ENCODE results near the gene CHRNA10. TPM values are rescaled to one million over a fixed set of nuclear protein-coding genes. Genes with fewer than 3 reads are reported as not detected.

The CHRNA10 gene
- polyA plus RNA-seq, 3 donors = 0.73 TPM; not detected in 2

DNA sequence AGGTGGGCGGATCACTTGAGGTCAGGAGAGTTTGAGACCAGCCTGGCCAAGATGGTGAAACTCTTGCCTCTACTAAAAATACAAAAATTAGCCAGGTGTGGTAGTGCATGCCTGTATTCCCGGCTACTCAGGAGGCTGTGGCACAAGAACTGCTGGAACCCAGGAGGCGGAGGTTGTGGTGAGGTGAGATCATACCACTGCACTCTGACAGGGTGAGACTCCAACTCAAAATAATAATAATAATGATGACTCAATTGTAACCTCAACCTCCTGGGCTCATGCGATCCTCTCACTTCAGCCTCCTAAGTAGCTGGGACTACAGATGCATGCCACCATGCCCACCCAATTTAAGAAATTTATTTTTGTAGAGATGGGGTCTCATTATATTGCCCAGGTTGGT lies 15.6 kb upstream of the CHRNA10 start:
- H3K4me1 Mint-ChIP-seq = no peaks in the 10 kb centered on the region
- no peaks in the 10 kb centered on the region for H3K27me3 Mint-ChIP-seq (ENCODE audit: low read depth in 3 of 3)
- no peak overlapping the region for H3K27ac ChIP-seq (ENCODE audit: low read depth in 1 of 2, low read length in 2 of 2)
- H3K4me3 ChIP-seq (replicated peaks in 1 of 3; ENCODE audit: low read depth in 2 of 3, low read length in 3 of 3) = no peak overlapping the region
- no peaks in the 10 kb centered on the region for H3K9me3 Mint-ChIP-seq
- no peak overlapping the region for H3K9ac ChIP-seq (ENCODE audit: insufficient read depth, low read length, poor library complexity, severe bottlenecking)
- H3K27ac Mint-ChIP-seq = no peak overlapping the region
- H3K4me3 Mint-ChIP-seq = no peak overlapping the region
- H3K36me3 Mint-ChIP-seq = peaks cover 72 to 94% of the 10 kb centered on the region in 2 donors
- DNase-seq = no peak
- H3K4me2 ChIP-seq (replicated peaks; ENCODE audit: extremely low read depth, low read length, poor library complexity, severe bottlenecking) = no peak overlapping the region
- H3K9me3 ChIP-seq (replicated peaks in 1 of 2; ENCODE audit: control insufficient read depth in 1 of 2, insufficient read depth in 1 of 2, low read length in 2 of 2) = no peaks in the 10 kb centered on the region
- TF ChIP-seq, protein P1, sequence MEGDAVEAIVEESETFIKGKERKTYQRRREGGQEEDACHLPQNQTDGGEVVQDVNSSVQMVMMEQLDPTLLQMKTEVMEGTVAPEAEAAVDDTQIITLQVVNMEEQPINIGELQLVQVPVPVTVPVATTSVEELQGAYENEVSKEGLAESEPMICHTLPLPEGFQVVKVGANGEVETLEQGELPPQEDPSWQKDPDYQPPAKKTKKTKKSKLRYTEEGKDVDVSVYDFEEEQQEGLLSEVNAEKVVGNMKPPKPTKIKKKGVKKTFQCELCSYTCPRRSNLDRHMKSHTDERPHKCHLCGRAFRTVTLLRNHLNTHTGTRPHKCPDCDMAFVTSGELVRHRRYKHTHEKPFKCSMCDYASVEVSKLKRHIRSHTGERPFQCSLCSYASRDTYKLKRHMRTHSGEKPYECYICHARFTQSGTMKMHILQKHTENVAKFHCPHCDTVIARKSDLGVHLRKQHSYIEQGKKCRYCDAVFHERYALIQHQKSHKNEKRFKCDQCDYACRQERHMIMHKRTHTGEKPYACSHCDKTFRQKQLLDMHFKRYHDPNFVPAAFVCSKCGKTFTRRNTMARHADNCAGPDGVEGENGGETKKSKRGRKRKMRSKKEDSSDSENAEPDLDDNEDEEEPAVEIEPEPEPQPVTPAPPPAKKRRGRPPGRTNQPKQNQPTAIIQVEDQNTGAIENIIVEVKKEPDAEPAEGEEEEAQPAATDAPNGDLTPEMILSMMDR (IDR thresholded peaks at IDR 0.05) = no peak
- H3K79me2 ChIP-seq (ENCODE audit: insufficient read depth, low read length) = no peaks in the 10 kb centered on the region
- no peaks in the 10 kb centered on the region for H3K27me3 ChIP-seq (ENCODE audit: control insufficient read depth in 2 of 2, insufficient read depth in 2 of 2, low read length in 2 of 2)
- H4K20me1 ChIP-seq (ENCODE audit: insufficient read depth, low read length) = no peaks in the 10 kb centered on the region
- no peak overlapping the region for H2AFZ ChIP-seq (ENCODE audit: insufficient read depth, low read depth, low read length, poor library complexity, severe bottlenecking)
- H3K4me1 ChIP-seq (ENCODE audit: control insufficient read depth in 1 of 2, insufficient read depth in 2 of 2, low read length in 2 of 2) = no peaks in the 10 kb centered on the region
- H3K36me3 ChIP-seq (replicated peaks in 1 of 2; ENCODE audit: control insufficient read depth in 1 of 2, insufficient read depth in 2 of 2, low read length in 2 of 2) = peaks cover 82 to 93% of the 10 kb centered on the region in 2 donors
- WGBS (ENCODE audit: insufficient coverage) = no CpG with 5 or more reads among the region's 4 CpGs
- intact Hi-C loops (cut with micrococcal nuclease) = no loop called here

DNA sequence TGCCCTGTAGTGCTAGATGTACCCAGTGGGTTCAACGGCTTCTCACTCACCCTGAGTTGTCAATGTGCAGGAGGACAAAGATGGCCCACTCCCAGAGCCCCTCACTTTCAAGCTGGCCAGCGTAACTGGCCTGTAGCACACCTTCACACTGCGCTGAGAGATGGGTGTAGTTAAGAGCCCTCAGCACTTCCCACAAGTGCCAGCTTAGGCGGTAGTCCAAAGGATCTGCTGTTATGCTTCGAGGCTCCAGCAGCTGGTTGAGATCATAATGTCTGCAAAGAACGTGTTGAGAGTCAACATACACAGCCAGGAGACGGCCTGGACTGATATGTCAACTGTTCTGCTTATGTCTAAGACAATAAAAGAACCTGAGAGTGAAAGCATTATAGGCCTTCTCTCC lies 14.7 kb upstream of the CHRNA10 start:
- peak overlapping the region in 1 of 2 donors; percentile 46 for H3K27ac ChIP-seq (ENCODE audit: low read depth in 1 of 2, low read length in 2 of 2)
- no peaks in the 10 kb centered on the region for H3K4me1 ChIP-seq (ENCODE audit: control insufficient read depth in 1 of 2, insufficient read depth in 2 of 2, low read length in 2 of 2)
- WGBS (ENCODE audit: insufficient coverage) = 100% methylated on average over 2 of the region's 7 CpGs
- H2AFZ ChIP-seq (ENCODE audit: insufficient read depth, low read depth, low read length, poor library complexity, severe bottlenecking) = no peak overlapping the region
- TF ChIP-seq, protein P1 (IDR thresholded peaks at IDR 0.05) = no peak
- H3K79me2 ChIP-seq (ENCODE audit: insufficient read depth, low read length) = no peaks in the 10 kb centered on the region
- no peaks in the 10 kb centered on the region for H3K9me3 Mint-ChIP-seq
- H4K20me1 ChIP-seq (ENCODE audit: insufficient read depth, low read length) = no peaks in the 10 kb centered on the region
- H3K9ac ChIP-seq (ENCODE audit: insufficient read depth, low read length, poor library complexity, severe bottlenecking) = no peak overlapping the region
- intact Hi-C loops (cut with micrococcal nuclease) = no loop called here
- H3K4me3 ChIP-seq (replicated peaks in 1 of 3; ENCODE audit: low read depth in 2 of 3, low read length in 3 of 3) = no peak overlapping the region
- no peak overlapping the region for H3K4me3 Mint-ChIP-seq
- H3K4me2 ChIP-seq (replicated peaks; ENCODE audit: extremely low read depth, low read length, poor library complexity, severe bottlenecking) = no peak overlapping the region
- no peak for DNase-seq
- no peaks in the 10 kb centered on the region for H3K27me3 Mint-ChIP-seq (ENCODE audit: low read depth in 3 of 3)
- no peaks in the 10 kb centered on the region for H3K27me3 ChIP-seq (ENCODE audit: control insufficient read depth in 2 of 2, insufficient read depth in 2 of 2, low read length in 2 of 2)
- H3K9me3 ChIP-seq (replicated peaks in 1 of 2; ENCODE audit: control insufficient read depth in 1 of 2, insufficient read depth in 1 of 2, low read length in 2 of 2) = no peaks in the 10 kb centered on the region
- no peaks in the 10 kb centered on the region for H3K4me1 Mint-ChIP-seq
- H3K27ac Mint-ChIP-seq = peak overlapping the region in 1 of 7 donors; percentile 55
- peaks cover 82 to 93% of the 10 kb centered on the region in 2 donors for H3K36me3 ChIP-seq (replicated peaks in 1 of 2; ENCODE audit: control insufficient read depth in 1 of 2, insufficient read depth in 2 of 2, low read length in 2 of 2)
- H3K36me3 Mint-ChIP-seq = peaks cover 74 to 95% of the 10 kb centered on the region in 2 donors
